Cardiac muscle cell (in vitro differentiated cells and primary cell): Measurements from ENCODE around the gene LINS1. TPM values are rescaled to one million over a fixed set of nuclear protein-coding genes. Genes with fewer than 3 reads are reported as not detected.

Experiments
- DNase-seq, 2 donors: peaks; one replicate each; pipeline versions ENCODE4 v3.0.0 to v3.0.0-alpha.2; 2010 to 2017; ENCODE audit warnings: low read depth in 1 of 2, low spot score in 1 of 2
- H3K27ac ChIP-seq: fragments of 200-600 bp; sonication (generic); 2 replicates; pipeline ENCODE4 v1.5.1; 2016
- H3K27me3 ChIP-seq: fragments of 200-600 bp; sonication (generic); 2 replicates; pipeline ENCODE4 v1.6.0; 2016; ENCODE audit warnings: control low read depth
- H3K36me3 ChIP-seq: fragments of 200-600 bp; sonication (generic); 2 replicates; pipeline ENCODE4 v1.5.1; 2016; ENCODE audit warnings: control low read depth
- H3K4me1 ChIP-seq: fragments of 200-600 bp; sonication (generic); 2 replicates; pipeline ENCODE4 v1.8.1; 2017; ENCODE audit warnings: low read depth, mild to moderate bottlenecking, mixed run types
- H3K4me3 ChIP-seq: fragments of 200-600 bp; sonication (generic); 2 replicates; pipeline ENCODE4 v1.5.1; 2016; ENCODE audit warnings: mild to moderate bottlenecking
- H3K9me3 ChIP-seq: fragments of 200-600 bp; sonication (generic); 2 replicates; pipeline ENCODE4 v1.5.1; 2017; ENCODE audit warnings: low read depth, mild to moderate bottlenecking, control low read depth
- polyA plus RNA-seq: library from polyadenylated mRNA; unstranded; fragments of >200 nt; fragmentation: Nextera tagmentation; extraction: Ambion mirVana; gene quantifications from 2 replicates; pipeline ENCODE4 v1.2.1, GENCODE V29; 2016
- total RNA-seq: library from RNA; depleted of rRNA; stranded (reverse); fragments of >200 nt; gene quantifications from 2 replicates; pipeline ENCODE4 v1.2.3, GENCODE V29; 2016
- TF ChIP-seq, protein P1 (sequence below): IDR thresholded peaks from 2 replicates; pipeline ENCODE4 v1.5.1; 2012; ENCODE audit warnings: low read depth, mild to moderate bottlenecking, low read length

Gene LINS1, protein sequence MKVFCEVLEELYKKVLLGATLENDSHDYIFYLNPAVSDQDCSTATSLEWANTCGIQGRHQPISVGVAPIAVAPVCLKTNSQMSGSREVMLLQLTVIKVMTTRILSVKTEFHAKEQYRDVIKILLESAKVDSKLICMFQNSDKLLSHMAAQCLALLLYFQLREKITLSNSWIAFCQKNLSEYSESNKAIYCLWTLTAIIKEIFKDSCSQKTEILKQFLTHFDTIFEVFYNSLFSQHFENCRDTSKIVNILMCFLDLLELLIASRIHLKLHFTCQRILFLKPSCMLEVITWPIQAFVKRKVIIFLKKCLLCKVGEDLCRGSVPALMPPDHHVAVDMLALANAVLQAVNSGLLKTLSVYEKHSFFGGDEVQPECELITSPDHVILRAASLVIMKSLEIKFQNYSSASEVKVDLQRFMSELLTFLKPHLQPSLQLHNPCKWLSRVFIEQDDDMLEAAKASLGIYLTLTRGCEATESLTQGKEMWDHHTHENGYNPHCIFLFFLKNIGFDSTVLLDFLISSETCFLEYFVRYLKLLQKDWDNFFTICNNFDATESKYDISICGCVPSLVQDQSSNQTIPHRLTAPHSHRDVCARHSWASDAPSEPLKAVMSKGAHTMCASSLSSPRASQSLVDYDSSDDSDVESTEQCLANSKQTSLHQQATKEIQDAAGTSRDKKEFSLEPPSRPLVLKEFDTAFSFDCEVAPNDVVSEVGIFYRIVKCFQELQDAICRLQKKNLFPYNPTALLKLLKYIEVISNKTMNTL
- total RNA-seq (6.5 and 7.4 TPM in 2 replicates), polyA plus RNA-seq (7.5 and 9.2 TPM in 2 replicates)

DNA sequence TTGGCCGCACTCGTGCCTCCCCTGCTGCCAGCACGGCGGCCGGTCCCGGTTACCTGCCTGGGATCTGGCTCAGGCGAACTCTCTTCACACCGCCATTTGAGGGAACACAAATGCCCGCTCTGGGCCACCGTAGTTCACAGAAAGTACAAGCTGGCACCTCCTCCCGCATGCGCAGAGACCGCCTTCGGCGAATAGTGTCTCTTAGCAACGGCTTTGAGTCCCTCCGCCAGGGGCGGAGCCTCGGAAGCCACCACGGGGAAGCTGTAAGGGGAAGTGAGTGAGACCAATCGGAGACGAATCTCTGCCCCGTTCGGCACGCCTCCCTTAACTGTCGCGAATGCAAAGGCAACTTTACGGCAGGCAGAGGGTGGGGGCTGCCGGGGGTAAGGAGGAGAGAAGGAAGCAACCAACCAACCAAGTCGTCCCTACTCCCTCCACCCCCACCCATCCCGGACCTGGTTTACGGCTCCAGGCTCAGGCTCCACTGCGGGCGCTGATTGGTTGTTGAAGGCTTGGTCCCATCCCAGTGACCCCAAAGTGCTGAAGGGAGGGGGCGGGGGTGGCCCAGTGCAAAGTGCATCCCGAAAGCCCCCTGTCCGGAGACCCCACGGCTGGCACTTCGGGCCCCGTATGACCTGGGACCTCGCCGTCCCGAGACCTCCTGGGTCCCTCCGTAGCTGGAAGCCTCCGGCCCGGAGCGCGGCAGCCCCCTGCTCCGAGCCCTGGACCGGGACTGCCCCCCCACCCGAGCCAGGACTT, at the start of gene LINS1, which contains the start of gene ASB7:
Gene LINS1, minus strand, starts transcription at position 121 of the 759 bp plus-strand sequence. CDS start 21,342 bp downstream, outside the sequence.
Gene ASB7, plus strand, starts transcription at position 526 of the 759 bp plus-strand sequence. CDS start 9,628 bp downstream, outside the sequence.
- H3K9me3 ChIP-seq, result no peaks in the 10 kb centered on the region
- peaks cover 3% of the 10 kb centered on the region for H3K4me1 ChIP-seq
- no peaks in the 10 kb centered on the region for H3K27me3 ChIP-seq
- TF ChIP-seq, protein P1, sequence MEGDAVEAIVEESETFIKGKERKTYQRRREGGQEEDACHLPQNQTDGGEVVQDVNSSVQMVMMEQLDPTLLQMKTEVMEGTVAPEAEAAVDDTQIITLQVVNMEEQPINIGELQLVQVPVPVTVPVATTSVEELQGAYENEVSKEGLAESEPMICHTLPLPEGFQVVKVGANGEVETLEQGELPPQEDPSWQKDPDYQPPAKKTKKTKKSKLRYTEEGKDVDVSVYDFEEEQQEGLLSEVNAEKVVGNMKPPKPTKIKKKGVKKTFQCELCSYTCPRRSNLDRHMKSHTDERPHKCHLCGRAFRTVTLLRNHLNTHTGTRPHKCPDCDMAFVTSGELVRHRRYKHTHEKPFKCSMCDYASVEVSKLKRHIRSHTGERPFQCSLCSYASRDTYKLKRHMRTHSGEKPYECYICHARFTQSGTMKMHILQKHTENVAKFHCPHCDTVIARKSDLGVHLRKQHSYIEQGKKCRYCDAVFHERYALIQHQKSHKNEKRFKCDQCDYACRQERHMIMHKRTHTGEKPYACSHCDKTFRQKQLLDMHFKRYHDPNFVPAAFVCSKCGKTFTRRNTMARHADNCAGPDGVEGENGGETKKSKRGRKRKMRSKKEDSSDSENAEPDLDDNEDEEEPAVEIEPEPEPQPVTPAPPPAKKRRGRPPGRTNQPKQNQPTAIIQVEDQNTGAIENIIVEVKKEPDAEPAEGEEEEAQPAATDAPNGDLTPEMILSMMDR, result no peak
- H3K36me3 ChIP-seq, result no peaks in the 10 kb centered on the region
- peak within 1 kb of the TSS; percentile 72 for H3K4me3 ChIP-seq
- peak within 1 kb of the TSS; percentile 83 for H3K27ac ChIP-seq
- DNase-seq, result peak; percentile 100

DNA sequence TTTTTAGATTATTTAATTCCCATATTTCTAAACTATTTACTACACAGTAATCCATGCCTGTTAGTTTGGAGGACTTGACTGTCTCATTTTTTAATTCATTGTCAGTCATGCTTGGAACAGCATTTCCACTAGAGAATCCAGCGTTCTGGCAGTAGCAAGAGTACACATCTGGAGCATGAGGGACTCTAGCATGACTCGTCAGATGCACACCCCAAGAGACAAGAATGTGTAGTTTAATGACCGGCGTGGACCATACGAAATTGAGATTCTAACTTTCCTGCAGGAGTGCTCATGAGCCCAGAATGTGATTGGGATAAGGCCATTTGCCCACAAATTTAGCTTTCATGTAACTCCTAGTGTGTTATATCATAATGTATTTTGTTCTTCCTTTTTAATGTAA, 49.3 kb upstream of the LINS1 start:
- no peak overlapping the region for H3K27ac ChIP-seq
- H3K4me1 ChIP-seq, result no peaks in the 10 kb centered on the region
- no peak overlapping the region for H3K4me3 ChIP-seq
- peak in 1 of 2 donors; percentile 29 for DNase-seq
- H3K36me3 ChIP-seq, result no peaks in the 10 kb centered on the region
- TF ChIP-seq, protein P1, result no peak
- H3K27me3 ChIP-seq, result no peaks in the 10 kb centered on the region
- no peaks in the 10 kb centered on the region for H3K9me3 ChIP-seq

DNA sequence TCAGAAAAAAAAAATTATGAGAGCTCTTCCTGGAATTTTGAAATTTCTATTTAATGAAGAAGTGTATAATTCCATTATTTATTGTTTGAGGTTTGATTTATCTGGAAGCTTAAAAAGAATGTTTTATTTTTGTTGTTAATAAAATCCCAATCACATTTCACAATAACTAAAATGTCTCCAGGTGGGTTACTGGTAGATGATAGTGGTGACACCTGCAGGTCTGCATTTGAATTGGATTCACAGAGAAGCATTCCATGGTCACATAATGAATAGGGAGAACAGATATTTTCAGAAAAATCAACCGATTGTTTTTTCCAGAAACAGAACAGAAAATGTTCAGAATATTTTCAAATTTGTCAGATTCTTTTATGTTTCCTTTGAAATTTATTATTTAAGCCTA, 48.7 kb upstream of the LINS1 start:
- TF ChIP-seq, protein P1, result no peak
- Histone ChIP-seq H3K4me1 (peaks cover 5% of the 10 kb centered on the region), H3K9me3 (no peaks in the 10 kb centered on the region), H3K4me3 (no peak overlapping the region), H3K36me3 (no peaks in the 10 kb centered on the region), H3K27me3 (no peaks in the 10 kb centered on the region), H3K27ac (no peak overlapping the region)
- no peak for DNase-seq

DNA sequence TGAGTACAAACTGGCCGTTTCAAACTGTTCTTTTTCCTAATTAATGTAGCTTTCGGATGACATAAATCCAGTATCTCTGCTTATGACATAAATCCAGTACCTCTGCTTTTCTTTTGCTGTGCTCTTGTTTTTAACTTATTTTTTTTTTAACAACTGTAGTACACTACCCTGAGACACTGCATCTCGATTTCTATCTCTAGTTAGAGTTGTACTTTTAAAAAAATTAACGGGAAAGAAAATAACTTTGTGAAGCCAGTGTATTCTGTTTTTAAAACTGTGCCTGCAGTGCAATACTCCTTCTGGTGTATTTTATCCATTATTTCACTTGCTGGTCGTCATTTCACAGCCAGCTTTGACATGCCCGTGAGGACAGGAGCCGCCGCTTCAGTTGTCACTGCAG, 47.0 kb upstream of the LINS1 start:
- Histone ChIP-seq H3K36me3 (no peaks in the 10 kb centered on the region), H3K27me3 (no peaks in the 10 kb centered on the region), H3K27ac (no peak overlapping the region), H3K4me3 (no peak overlapping the region), H3K9me3 (no peaks in the 10 kb centered on the region), H3K4me1 (peaks cover 5% of the 10 kb centered on the region)
- DNase-seq, result no peak
- TF ChIP-seq, protein P1, result no peak

DNA sequence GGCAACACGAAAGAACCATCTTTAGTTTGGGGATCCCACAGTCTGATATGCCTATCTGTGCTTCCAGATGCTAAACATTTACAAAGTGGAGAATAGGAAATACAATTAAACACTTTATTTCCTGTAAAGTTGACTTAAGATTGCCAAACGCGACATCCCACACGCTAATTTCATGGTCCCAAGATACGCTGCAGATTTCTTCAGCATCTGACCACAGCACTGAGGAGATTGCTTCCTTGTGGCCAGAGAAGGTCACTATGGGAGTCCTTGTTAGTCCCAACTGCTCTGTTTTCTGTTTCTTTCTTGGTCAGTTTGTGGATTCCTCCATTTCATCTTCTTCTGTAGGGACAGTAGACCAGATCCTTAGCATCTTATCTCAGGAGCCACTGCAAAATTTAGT, 43.7 kb upstream of the LINS1 start:
- Histone ChIP-seq H3K27me3 (no peaks in the 10 kb centered on the region), H3K36me3 (no peaks in the 10 kb centered on the region), H3K4me1 (peaks cover 5% of the 10 kb centered on the region), H3K4me3 (no peak overlapping the region), H3K9me3 (no peaks in the 10 kb centered on the region), H3K27ac (no peak overlapping the region)
- TF ChIP-seq, protein P1, result no peak
- DNase-seq, result no peak
